Amygdala (tissue), 56 donors: ENCODE data around the gene ZBTB14.
A peak's percentile ranks its signal among the peaks of the same experiment; 100 is the strongest.

ENCODE experiments used
- DNase-seq, 56 donors: peaks; one replicate each; lab custom pipeline; 2025; lab: John Stamatoyannopoulos, UW

The ZBTB14 gene

GRCh38 chr18:5295231-5295920 is at the start of gene ZBTB14:
Gene ZBTB14, minus strand, starts transcription at chr18:5295726. Its CDS starts 2,480 bp downstream, at chr18:5293246.
- peak in 36 of 56 donors; percentile 9 to 71 (median 53) for DNase-seq

- DNase-seq: no peak
Observed at GRCh38 chr18:5339202-5339834, 43.8 kb upstream of the ZBTB14 start.

DNA sequence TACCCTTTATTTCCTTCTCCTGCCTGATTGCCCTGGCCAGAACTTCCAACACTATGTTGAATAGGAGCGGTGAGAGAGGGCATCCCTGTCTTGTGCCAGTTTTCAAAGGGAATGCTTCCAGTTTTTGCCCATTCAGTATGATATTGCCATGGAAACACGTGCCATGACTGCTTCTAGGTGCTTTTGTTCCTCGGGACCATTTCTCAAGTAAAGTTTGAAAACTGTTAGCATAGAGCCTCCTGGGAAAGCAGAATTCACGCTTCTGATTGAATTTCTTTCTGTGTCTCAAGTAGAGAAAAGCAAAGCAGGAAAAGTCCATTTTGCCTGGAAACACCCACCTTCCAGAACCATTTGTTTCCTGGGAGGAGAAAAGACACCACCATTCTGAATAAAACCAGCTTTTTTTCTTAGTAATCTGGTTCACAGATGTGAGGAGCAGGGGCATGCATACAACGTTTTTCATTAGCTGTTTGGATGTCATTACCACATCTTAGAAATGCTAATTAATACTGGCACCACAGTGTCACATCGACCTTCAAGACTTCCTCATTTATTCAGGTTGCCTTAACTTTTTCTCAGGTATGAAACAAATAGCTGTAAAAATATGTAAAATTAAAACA is 39.0 kb upstream of the ZBTB14 start:
- no peak for DNase-seq

DNA sequence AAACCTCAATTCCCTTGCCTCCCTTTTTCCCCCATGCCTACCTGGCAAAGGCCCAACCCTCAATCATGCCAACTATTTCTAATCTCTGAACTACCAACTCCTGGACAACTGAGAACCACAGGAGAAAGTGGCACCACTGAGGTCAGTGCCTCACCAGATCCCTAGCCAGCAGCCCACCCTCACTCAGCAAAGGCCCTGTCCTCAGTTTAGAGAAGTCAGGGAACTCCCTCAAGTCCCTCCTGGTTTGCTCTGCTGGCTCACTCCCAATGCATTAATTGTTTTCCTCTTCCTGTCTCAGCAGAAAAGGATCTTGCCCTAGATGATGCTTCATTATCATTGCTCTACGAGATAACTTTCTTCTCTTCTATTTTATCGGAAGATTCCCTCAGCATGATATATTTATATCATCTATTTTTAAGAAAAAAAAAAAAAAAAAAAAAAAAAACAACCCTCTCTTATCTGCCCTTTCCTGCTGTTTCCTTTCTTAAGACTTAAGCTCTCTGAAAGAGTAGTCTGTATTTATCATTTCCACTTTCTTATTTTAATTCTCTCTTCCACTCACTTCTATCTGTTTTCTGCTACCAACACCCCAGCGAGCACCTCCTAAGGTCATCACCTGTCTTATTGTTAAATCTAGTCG is 22.7 kb upstream of the ZBTB14 start:
- no peak for DNase-seq

DNA sequence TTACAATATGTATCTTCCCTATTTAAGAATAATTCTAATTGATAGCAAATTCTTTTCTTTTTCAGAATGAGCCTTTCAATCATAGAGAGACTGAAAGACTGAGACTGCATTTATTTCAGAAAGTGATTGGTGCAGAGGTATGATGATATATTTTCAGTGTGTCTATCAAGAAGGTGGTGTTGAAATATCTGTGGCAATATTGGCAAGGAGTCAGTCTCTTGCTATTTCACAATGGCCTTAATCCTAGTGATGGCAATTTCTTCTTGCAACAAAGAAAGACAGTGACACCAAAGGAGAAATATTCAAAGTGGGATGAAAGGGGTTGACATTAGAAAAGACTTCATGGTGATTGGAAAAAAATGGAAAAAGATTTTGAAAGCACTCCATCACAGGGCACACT is 21.7 kb upstream of the ZBTB14 start:
- no peak for DNase-seq

- DNase-seq: no peak
Observed at GRCh38 chr18:5315838-5316237, 20.3 kb upstream of the ZBTB14 start.

- DNase-seq: no peak
Observed at GRCh38 chr18:5311301-5311989, 15.9 kb upstream of the ZBTB14 start.

DNA sequence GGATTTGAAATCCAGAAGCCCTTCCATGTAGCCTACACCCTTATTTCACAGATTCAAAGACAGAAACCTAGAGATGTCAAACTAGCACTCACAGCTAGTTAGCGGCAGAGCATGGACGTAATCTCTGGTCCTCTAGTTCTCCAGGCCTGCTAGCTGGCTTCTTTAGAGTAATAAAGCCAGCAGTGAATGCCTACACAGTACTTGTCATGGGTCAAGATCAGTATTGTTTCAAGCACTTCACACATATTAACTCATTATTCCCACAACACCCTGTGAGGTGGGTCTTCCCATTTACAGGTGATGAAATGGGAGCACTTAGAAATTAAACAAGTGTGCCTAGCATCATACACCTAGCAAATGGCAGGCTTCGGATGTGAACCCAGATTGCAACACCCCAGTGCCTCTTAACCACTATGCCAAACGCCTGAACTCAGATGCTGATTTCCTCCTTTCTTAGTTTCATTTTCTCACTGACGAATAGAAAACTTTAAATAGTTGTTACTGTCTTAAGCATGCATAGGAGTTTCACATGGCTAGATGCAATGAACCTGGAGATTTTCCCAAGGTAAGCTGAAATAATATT is 14.5 kb upstream of the ZBTB14 start:
- DNase-seq: no peak

GRCh38 chr18:5305835-5306234 is 10.3 kb upstream of the ZBTB14 start:
- DNase-seq: no peak

DNA sequence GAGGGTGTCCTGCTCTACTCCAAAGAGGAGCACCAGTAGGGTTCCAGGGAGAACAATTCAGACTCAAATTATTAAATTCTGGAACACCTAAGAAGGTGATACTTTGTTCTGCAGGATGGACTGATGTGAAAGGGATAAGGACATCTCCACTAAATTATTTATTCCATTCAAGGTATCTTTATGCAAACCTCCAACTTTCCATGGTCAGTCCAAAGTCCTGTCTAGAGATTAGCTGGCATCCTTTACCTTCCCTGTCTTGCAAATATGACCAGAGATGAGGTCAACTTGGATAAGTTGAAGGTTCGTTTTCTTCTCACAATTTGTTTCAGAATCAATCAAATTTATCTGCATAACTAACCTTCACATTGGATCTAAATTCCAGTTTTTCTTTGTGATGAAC is 8.7 kb upstream of the ZBTB14 start:
- no peak for DNase-seq

- no peak for DNase-seq
Observed at GRCh38 chr18:5303636-5304035, 8.1 kb upstream of the ZBTB14 start.

DNA sequence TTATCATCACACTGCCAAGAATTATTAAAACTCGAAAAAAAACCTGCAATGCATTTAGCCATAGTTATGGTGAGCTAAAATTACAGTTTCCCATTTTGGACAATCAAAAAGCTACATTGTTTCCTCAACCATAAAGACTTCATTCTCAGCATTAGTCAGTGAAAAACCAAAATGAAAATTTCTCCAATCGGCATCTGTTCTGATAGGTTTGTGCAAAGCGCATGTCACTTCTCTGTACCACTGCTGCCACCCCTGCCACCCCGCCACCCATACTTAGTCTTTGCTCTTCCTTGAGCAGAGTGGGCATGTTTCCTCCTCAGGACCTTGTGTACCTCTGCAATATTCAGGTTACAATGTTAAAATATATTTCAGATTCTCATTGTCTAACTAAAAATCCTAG is 7.1 kb upstream of the ZBTB14 start:
- DNase-seq: no peak

GRCh38 chr18:5300476-5301010 is 5.0 kb upstream of the ZBTB14 start:
- no peak for DNase-seq

- peak in 1 of 56 donors; percentile 1 for DNase-seq
Observed at GRCh38 chr18:5298156-5298852, 2.8 kb upstream of the ZBTB14 start.

DNA sequence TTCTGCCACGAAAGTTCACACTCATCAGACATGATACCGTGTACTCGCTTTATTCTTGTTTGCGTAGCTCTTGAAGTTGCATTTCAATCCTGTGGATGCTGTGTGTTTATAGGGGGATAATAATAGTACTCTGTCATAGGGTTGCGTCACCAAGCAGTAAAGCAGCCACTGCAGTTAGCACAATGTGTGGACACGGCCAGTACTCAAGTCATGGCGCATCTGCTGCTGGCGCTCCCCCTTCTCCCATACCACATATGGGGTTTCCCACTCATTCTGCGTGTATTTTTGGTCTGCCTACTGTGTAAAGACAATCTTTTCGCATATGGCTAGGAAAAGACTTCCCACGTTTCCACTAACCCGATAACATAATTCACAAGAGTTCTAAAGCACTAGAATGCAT is 2.1 kb upstream of the ZBTB14 start:
- DNase-seq: peak in 13 of 56 donors; percentile 5 to 42 (median 13)

DNA sequence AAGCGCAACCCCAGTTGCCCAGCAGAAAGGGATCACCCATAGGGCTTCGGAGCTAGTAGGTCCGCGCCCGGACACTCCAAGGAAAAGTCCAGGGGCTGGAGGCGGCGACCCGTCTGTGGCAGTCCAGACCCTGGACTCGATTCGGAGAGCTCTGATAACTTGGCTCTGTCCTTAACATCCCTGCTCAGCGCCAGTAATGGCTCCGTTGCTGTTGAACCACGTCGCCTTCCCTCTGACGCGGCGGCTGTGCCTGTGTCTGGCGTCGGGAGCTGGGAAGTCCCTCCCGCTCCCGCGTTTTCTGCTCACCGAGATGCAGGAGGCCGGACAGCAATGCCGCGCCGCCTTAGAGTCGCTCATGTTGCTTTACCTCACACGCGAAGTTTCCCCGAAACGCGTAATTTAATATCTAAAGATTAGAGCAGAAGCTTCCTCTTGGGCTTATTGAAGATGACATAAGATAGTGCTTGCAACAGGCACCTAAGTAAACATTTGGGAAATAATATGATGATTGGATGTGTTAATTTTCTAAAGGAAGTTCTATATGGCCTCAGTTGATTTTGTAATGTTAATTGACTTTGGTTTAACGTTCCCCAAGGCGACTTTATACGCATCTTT is 1.3 kb upstream of the ZBTB14 start:
- peak in 55 of 56 donors; percentile 4 to 82 (median 61) for DNase-seq

- DNase-seq: peak; percentile 25 to 96 (median 84)
Observed at GRCh38 chr18:5295981-5296705, 617 bp upstream of the ZBTB14 start.
